DMS153 treated with DMSO at 0.1 percent for 48 hours (cell line): Measurements from ENCODE around the gene VPS51.

ENCODE experiments used
- DNase-seq: peaks from one replicate; lab custom pipeline; 2025; ENCODE audit not compliant: unreplicated experiment; lab: John Stamatoyannopoulos, UW

Gene VPS51

DNA sequence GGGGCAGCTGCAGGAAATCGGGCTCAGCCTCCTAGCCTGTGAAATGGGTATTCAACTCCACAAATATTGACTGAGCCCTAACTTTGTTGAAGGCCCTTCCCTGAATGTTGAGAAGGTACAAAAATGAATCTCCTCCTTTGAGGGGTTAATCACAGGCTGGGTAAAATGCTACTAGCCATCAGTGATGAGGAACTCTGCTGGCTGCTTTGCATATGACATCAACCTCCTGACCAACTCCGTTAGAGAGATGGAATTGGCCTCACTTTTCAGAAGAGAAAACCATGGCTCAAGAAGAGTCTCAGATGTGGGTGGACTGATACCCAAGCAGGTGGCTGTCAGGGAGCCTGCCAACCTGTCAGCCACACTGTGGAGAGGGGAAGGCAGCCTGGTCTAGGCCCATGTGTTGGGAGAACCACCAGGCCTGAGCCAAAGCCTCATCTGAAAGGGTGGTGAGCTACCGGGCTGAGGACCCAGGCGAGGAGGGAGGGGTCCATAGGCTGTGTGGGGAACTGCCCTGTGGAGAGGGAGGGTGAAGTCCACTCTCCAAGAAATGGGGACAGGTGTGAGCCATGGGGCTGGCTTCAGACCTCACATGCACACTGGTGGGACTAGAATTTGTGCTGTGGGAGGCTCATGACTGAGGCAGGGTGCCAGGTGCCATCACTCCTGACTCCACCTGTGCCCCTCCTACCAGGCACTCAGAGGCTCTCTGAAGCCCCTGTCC, 23.9 kb upstream of the VPS51 start:
- DNase-seq: no peak

DNA sequence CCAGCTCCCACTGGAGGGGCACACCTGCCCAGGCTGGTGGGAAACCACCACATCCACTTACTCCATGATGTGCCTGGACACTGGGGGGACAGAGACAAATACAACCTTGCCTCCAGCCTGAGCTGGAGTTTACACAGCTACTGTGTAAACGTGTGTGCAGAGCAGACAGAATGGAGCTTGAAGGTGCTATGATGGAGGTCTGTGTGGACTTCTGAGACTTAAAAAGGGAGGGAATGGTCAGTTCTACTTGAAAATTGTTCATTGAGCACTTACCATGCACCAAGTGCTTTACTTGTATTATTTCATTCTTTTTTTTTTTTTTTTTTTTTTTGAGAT, 23.4 kb upstream of the VPS51 start:
- DNase-seq: no peak

DNA sequence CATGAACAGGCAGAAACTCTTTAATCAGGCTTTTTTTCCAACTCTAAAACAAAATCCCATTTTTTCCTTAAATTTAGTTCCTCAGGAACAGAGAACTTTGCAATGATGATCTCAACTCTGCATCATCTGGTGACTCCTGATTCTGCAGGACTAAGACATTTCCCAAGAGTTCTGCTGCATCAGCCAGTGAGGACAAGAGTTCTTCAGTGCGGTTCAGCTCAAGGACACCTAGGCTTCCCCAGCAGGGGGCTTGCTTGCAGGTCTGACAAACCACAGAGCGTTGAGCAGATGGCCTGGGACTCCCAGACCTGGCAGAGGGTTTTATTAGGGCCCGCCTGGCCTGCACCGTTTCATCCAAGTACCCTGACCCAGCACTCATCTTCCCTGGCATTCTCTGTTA, 18.6 kb upstream of the VPS51 start:
- no peak for DNase-seq

DNA sequence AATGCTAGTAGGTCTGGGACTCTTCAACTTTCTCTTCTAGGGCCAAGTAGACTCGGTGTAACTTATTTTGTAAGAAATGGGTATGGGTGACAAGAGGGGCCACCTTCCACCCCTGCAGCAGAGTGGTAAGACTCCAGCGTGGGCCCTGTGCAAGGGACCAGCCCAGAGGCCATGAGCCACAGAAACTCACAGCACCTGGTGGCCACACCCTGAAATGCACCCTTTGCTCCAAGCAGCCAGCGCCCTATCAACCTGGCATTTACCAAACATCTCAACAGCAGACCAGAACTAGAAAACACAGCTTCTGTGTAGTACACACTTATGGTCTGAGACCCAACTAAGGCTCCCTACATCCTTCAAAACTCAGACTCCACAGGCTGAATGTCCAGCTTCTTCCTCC, 17.9 kb upstream of the VPS51 start:
- DNase-seq: peak; percentile 6

DNA sequence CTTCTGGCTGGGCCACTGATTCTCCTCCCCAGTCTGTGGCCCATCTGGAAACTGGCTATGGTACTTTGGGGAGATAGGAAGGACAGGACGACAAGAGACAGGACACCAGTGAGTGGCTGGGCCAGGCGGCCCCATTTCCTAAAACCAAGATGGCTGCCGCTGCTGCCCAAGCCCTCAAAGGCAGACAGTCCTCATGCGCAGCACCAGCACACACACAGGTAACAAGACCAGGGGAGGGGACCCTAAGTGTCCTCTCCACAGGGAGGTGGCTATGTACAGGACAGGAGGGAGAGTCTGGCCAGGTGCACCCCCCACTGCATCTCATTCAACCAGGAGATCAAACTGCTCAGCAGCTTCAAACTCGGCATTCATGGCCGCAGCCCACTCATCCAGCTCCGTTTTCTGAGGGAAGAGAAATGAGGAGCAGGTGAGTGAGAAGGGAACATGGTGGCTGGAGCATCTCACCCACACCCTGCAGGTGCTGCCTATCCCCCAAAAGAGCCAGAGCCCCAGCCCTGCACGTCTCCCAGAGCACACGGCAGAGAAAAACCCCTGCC, 17.1 kb upstream of the VPS51 start:
- no peak for DNase-seq

DNA sequence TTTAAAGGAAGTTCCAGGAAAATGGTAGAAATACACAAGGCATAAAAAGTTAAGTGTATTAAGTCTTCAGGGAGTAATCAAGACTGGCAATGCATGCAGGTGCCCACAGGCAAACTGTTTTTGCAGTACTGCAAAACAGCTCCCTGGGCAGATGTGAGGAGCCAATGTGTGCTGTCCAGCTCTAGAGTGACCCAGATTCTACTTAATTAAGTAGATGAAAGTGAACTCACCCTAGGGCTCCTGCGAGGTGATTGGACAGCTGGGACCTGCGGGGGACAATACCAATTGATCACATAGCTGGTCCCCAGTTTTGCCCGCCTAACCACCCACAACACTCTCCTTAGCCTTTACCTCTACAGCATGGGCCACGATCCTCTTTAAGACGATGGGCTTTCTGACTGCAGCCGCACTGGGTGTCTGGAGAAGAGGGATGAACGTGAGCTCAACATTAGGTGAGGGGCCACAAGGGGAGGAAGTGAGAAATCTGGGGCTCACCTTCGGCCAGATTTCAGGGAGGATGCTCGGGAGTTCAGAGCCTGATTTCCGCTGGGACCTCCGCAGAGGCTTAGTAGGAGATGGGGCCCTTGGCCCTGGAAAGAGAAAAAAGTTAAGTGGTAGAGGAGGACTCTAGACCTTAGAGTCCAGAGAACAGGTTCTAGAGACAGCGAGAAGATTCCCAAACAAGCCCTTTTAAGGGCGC, 12.7 kb upstream of the VPS51 start:
- DNase-seq: no peak

DNA sequence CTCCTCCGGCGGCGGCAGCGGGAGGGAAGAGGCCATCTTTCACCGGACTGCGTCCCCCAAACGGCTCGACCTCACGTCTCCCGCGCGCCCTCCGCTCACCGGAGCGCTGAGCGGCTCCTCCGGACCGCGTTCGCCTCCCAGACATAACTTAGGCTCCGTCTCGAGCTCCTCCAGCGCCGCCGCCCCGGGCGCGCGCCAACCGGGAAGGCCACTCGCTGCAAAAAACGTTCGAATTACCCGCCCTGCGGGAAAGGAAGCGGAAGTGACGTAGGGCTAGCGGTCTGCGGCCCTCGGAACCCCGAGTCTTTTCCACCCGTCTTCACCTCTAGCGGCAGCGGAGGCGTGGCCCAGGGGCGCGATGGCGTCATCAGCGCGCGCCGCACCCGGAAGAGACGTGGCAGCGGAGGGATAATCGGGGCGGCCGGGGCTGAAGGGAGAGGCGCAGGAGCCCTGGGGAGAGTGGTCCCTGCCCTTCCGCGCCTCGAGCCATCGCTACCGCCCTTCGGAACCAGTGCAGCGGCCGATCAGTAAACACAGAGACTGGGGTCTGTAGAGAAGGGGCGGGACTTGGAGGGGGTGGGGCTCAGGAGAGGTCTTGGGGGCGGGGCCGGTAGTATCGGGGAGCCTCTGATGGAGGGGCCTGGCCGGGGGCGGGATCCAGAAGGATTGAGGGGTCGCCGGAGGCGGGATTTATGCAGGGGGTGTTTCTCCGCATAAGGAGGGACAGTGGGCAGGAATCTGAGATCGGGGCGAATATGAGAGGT, 12.0 kb upstream of the VPS51 start, which contains the start of the genes CDCA5 and ZFPL1:
CDCA5 (minus strand) TSS at position 207 of the 764 bp plus-strand sequence; CDS start at position 145, 62 bp downstream.
ZFPL1 (plus strand) TSS at position 389 of the 764 bp plus-strand sequence. CDS start 477 bp downstream, outside the sequence.
- DNase-seq: peak; percentile 91

DNA sequence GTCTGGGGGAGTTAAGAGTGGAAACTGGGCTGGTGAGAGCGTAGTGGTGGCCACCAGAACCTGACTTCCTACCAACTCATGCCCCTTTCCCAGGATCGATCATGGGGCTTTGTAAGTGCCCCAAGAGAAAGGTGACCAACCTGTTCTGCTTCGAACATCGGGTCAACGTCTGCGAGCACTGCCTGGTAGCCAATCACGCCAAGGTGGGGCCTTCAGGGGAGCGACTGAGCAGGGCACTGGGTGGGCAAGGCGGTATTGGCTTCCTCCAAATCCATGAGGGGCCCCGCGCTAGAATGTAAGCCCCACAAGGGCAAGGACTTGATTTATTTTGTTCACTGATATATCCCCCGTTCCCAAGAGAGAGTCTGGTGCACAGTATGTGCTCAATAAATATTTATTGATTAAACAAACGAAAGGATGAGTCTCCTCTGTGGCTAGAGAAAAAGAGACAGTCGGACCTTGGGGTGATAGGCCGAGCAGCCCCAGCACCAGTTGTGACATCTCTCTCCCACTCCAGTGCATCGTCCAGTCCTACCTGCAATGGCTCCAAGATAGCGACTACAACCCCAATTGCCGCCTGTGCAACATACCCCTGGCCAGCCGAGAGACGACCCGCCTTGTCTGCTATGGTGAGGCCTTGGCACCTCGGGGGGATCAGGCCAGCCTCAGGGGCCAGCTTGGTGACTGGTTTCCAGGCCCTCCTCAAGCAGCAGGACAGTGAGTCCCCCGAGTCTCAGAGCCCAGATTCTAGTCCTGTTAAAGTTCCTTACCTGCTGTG, 11.2 kb upstream of the VPS51 start:
- no peak for DNase-seq

DNA sequence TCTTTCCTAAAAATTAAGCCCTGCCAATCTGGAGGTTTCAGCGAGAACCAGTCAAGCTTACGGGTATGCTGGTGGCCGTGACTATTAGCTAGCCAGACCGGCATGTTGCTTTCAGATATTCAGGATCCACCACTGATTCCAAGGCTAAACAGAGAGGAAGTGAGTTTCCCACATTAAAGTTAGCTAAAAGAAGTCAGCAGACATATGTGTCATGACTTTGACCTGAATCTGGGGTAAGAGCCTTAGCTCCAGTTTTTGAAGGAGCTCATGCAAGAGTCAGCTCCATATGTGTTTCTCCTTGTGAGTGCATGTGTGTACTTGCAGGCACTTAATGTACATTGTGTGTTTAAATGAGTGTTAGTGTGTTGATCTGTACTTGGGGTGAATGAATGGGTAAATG, 10.6 kb upstream of the VPS51 start:
- no peak for DNase-seq

DNA sequence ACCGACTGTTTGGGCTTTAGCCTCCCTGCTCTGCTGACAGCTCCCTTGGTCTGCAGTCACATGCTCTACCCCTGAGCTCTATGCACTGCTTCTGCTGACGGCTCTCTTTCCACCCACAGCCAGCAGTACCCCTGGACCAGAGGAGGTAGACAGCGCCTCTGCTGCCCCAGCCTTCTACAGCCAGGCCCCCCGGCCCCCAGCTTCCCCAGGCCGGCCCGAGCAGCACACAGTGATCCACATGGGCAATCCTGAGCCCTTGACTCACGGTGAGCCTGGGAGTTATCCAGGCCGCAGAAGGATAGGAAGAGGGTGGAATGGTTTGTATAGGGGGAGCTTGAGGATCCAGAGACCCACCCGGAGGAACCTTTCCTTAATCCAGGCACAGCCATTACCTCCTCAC, 9.2 kb upstream of the VPS51 start:
- no peak for DNase-seq

DNA sequence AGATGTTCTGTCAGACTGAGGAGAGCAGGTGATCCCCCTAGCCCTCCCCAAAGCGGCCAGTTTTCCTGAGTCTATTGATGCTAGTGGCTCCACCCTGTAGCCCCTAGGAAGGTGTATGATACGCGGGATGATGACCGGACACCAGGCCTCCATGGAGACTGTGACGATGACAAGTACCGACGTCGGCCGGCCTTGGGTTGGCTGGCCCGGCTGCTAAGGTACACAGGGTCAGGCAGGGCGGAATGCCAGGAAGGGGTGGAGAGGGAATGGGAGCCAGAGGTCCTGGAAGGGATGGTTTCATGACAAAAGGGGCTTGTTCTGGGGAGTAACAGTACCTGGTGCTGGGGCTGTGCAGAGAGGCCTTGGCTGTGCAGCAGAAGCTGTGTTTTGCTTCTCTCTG, 8.8 kb upstream of the VPS51 start:
- DNase-seq: no peak

DNA sequence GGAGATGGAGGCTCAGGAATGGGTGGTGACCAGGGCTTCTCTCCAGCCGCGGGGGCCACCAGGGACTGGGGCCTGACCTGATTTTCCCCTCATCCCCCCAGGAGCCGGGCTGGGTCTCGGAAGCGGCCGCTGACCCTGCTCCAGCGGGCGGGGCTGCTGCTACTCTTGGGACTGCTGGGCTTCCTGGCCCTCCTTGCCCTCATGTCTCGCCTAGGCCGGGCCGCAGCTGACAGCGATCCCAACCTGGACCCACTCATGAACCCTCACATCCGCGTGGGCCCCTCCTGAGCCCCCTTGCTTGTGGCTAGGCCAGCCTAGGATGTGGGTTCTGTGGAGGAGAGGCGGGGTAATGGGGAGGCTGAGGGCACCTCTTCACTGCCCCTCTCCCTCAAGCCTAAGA, 8.2 kb upstream of the VPS51 start:
- DNase-seq: no peak

DNA sequence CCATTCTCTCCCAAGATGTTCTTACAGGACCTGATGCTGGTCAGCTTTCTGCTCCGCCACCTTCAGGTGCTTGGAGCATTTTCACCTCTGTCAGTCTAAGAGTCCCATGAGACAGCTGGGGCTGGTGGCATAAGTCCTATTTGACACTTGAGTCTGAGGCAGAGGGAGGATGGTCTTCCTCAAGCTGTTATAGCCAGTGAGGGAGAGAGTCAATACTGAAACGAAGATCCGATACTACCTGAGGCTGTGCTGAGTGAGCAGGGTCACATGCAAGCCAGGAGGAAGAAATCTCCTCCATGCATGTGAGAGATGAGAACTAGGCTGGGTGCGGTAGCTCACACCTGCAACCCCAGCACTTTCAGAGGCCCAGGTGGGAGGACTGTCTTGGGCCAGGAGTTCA, 6.4 kb upstream of the VPS51 start:
- no peak for DNase-seq

DNA sequence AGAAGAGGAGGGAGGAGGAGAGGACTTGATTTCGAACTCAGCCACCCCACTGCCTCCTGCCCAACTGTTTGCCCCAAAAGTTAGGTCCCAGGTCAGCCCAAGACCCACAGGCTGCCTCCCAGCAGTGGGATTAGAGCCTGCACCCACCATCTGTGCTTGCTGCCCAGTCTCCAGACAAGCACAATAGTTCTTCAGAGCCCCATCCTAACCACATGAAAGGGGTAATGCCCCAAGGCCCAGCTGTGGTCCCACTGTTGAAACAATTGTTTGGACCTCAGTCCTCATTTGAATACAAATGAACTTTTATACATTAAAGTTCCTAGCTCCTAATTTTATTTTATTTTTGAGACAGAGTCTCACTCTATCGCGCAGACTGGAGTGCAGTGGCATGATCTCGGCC, 5.4 kb upstream of the VPS51 start:
- DNase-seq: no peak

DNA sequence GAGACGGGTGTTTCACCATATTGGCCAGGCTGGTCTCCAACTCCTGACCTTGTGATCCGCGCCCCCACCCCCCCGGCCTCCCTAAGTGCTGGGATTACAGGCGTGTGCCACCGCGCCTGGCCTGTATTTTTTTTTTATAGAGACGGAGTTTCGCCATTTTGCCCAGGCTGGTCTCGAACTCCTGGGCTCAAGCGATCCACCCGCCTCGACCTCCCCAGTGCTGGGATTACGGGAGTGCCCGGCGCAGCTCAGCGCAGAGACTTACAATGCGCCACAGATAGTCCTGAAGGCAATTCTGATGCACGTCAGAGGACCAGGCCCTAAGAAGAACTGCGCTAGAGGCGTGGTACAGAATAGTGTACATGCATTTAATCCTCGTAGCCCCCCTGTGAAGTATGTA, 587 bp upstream of the VPS51 start:
- no peak for DNase-seq

DNA sequence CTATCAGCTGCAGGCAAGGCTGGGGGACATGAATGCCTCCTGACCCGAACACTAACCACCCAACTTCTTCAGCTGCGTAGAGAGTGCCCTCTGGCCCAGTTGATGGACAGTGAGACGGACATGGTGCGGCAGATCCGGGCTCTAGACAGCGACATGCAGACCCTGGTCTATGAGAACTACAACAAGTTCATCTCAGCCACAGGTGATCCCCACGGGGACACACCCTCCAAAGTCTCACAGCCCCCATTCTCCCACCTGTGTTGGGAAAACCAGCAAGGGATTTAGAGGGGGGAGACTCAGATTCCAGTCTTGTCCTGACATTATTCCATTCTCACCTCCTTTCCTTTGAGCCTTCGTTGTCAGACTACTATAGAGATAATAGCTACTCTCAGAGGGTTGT, 912 bp downstream of the VPS51 start:
- no peak for DNase-seq

DNA sequence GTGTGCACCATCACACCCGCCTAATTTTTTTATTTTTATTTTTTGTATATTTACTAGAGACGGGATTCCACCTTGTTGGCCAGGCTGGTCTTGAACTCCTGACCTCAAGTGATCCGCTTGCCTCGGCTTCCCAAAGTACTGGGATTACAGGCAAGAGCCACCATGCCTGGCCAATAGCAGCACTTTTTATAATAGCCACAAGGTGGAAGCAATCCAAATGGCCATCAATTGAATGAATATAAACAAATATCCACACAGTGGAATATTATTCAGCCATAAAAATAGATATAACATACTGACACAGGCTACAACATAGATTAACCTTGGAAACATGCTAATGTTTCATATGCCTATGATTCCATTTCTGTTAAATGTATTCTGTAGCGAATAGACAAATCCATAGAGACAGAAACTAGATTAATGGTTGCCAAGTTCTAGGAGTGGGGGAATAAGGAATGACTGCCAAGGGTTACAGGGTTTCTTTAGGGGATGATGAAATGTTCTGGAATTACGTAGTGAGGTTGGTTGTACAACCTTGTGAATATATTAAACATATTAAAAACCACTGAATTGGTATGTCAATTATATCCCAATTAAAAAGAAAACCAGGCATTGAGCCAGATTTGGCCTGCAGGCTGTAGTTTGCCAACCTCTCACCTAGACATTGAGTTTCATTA, 4.8 kb downstream of the VPS51 start:
- DNase-seq: no peak

DNA sequence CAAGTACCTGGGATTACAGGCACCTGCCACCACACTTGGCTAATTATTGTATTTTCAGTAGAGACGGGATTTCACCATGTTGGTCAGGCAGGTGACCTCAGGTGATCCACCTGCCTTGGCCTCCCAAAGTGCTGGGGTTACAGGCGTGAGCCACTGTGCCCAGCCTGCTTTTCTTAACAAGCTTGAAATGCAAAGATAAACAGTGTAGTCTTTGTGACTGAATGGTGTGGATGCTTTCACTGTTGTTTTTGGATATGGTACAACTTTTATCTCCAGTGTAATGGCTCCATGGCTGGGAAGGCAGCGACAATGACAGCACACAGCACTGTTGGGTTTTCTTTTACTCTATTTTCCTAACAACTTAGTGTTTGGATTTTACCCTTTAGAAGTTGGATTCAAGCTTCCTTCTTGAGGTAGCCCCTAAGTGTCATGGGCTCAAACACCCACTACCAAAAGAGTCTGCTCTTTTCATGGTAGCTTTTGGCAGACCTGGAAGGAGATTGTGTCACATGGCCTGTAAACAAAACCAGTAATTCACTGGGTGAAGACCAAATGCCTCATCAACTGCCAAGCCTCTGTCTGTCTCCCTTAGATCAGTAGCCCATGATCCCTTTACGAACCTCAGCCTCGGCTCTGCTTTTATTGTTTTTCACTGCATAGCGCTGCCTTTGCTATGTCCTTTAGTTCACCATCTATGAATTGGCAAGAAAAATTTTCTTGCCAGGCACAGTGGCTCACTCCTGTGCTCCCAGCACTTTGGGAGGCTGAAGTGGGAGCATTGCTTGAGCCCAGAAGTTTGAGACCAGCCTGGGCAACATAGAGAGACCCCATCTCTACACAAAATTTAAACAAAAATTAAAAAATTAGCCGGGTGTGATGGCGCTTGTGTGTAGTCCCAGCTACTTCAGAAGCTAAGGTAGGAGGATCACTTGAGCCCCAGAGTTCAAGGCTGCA, 6.4 kb downstream of the VPS51 start:
- DNase-seq: no peak

DNA sequence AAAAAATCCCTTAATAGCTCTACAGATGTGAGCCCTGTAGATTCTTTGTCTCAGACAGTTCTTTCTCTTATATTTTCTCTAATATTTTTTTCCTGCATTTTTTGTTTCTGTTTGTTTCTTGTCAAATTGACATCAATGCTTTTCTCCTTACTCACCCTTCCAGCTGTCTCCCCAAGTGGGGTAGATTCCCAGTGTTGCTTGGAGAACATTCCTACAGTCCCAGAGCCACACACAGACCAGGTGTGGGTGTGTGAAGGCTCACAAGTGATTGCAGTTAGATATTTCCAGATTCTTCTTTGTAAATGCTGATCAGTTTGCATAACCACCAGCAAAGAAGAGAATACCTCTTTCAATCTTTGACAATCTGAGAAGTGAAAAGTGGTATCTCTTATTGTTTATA, 7.5 kb downstream of the VPS51 start:
- DNase-seq: no peak
